ENCODE data around the gene NELL1.

The NELL1 gene

DNA sequence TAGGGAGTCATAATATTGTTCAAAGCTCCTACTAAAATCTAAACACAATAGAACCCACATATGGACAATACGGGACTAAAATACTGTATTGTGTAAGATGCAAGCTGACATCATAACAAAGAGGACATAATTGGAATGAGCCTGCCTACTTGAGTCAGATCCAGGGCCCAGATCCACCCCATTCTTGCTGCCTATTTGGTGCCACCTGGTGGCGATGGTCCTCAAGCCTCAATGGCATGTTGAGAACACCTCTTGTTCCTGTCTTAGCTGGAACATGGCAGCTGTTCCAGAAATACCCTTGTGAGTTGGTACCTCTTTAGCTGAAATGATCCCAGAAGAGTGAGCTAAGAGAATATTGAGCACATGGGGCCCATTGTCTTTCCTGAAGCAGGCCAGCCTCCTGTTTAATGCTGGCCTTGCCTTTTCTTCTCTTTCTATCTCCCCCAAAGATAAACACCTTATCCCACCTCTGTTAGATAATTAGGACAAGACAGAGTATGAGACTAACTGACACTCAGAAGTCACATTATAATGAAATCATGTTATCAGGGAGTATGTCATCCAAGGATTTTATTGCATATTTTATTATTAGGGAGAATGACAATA, 842.6 kb downstream of the NELL1 start:
- no peak for FAIRE-seq

DNA sequence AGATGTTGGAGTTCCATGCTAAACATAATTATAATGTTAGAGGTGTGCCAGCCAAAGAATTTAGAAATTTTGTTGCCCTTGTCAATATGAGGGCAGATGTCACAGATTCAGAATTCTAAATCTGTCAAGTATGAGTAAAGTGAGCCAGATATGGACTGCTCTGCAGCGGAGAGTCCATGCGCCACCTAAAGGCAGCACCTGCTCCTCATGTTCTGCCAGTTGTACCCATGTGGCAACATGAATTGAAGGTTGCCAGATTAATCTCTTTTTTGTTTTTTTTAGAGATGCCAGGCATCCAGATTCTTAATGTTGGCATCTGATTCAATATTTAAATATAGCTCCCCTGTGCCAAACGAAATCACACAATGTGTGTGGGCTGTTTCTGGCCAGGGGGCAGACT, 844.9 kb downstream of the NELL1 start:
- FAIRE-seq = no peak

DNA sequence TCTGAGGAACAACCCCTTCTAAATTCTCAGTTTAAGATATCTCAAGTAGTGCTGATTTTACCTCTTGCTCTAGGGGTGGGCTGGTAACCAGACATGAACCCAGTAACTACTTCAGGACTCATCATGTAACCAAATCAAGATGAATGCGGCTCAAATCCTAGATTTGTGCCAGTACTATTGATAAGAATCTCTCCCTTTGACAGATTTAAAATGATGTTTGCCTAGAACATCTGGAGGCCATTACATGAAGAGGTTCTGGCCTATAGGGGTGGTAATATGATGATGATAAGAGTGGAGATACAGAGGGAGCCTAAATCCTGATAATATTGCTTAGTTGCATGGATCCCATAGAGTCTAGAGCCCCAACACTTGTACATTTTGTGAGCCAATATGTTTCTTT, 850.9 kb downstream of the NELL1 start:
- FAIRE-seq = no peak

DNA sequence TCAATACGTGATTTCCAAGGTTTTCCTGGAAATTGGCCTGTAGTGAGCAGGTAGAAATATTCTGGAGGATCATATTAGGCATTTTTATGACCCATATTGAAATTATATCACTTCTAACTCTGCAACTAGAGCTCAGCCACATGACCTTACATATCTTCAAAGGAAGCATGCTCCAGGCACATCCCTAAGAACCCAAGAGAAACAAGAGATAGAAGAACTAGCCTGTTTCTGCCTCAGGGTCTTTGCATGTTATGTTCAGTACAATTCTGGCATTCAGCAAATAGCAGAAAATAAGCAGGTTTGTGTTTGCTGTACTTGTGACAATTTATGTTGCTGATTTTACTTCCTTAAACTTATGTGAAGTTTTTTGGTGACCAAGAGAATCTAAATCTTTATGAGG, 859.8 kb downstream of the NELL1 start:
- no peak for FAIRE-seq

DNA sequence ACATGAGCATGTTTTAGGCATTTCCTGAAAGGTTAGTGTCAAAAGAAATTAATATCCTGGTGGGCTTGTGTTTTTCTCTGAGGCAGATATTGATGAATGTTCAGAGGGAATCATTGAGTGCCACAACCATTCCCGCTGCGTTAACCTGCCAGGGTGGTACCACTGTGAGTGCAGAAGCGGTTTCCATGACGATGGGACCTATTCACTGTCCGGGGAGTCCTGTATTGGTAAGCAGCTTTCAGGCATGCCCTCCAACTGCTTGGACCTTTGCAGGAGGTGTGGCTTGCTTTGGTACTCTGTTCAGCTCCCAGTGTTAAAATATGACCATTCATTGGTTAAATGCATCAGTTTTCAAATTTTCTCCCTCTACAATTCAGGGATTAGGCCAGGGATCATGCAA, 864.9 kb downstream of the NELL1 start:
- no peak for FAIRE-seq

DNA sequence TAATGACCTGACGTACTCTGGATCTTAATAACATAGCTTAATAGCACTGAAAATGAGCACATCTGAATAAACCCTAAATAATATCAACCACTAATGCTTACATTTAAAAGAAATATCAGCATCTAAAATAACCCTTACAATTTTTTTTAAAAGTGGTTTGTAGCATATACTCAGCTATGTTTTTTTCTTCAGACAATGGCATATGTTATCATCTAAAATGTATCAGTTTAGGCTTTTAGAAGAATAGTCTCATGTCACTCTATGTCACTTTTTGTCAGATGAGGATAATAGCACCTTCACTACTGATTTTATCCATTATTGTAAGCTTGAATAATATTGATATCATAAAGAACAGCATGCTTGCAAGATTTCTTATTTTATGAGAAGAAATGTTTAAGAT, 868.6 kb downstream of the NELL1 start:
- no peak for FAIRE-seq

DNA sequence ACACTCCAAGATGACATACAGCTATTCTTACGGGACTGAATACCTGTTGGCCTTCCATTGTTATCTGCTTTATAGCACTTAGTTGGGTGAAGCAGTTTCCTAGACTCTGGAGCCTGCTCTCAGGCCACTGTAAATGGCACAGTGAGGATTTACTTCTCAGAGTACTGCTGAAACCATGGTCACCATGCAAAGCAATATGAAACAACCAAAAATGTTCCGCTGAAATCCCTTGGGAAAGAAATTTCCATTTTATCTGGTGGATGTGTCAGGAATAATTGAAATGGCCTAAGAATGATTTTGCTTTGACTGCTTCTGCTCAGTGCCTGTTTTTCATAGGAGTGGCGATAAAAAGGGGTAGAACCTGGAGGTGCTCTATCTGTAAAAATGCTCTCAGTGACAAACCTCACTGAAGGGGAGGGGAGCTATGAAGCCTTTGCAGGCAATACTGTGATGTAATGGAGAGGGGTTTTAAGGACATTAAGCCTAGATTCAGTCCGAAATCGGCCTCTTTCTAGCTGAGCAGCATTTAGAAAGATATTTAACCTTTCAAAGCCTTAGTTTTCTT, 871.9 kb downstream of the NELL1 start:
- no peak for FAIRE-seq

DNA sequence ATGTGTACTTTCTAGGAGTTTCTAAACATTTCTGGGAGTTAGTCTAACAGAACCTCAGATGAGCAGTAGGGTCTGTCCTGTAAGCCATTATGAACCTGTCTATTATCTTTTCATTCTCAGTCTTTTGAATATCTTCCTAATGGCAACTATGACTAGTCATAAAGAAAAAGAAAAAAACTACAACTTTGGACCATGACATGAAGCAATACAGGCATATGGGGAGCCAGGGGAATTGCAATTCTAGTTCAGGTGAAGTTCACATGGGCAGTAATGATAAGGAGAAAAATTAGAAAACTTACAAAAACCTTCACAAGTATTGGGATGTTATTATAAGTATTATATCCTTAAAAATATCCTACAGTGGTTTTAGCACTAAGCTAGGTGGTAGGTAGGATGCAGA, 874.5 kb downstream of the NELL1 start:
- FAIRE-seq = no peak

DNA sequence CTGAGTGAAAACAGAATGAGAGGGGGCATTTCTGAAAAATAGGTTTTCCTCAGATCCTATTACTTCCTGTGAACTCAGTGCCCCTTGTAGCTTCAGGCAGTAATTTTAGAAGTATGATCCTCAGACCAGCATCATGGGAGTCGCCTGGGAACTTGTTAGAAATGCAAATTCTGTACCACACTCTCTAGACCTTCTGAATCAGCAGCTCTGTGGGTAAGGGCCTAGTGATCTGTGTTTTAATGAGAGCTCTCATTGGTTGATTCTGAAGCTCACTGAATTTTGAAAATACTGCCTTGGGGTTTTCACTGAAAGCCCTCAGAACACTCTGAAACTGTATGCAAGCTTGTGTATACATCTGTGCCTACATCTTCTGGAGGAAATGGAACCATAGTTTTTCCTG, 876.3 kb downstream of the NELL1 start:
- no peak for FAIRE-seq

DNA sequence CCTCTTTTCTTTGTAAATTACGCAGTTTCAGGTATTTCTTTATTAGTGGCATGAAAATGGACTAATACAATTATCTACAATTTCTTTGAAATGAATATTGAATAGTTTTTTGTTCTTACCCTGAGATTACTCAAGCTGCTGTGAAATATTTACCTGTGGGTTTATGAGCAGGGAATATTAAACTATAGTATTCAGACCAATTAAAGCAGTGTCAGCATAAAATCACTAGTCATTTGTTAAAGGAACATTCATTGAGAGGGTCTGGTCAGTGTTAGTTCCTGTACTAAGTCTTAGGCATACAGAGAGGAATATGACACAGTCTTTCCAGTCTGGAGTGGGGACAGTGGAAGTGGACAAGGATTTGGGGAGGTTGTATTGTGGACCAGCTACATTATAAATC, 877.3 kb downstream of the NELL1 start:
- no peak for FAIRE-seq

DNA sequence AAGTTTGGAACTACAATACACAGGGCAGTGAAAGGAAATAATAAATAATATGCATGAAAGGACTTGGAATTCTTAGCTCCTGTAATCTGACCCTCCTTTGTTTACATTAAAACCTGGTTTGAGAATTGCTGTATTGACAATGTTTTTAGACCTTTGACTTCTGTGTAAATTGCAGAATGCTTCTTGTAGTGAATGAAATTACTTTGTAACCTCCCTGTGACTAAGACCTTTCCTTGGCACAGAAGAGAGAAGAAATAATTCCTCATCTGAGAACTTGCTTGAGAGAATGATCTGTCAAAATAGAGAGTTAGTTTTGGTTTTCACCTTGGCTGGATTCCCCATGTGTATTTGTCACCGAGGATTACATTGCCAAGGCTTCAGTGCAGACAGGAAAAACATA, 883.5 kb downstream of the NELL1 start:
- FAIRE-seq = no peak

DNA sequence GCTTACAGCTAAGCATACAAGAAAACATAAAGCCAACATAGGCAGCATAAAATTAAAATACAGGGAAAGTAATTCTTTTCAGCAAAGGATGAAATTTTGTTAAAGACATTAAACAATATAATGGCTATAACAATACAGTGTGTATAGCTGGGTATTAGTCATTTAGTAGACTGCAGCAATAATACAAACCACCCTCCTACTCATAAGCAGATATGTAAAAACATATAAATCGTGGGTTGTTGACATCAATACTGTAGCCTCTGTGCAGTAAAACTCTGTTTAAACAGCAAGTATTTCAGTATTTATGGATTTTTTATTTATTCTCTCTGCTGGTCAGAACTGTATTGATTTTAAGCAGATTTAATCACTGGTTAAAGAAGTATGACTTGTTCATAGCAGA, 884.4 kb downstream of the NELL1 start:
- no peak for FAIRE-seq

DNA sequence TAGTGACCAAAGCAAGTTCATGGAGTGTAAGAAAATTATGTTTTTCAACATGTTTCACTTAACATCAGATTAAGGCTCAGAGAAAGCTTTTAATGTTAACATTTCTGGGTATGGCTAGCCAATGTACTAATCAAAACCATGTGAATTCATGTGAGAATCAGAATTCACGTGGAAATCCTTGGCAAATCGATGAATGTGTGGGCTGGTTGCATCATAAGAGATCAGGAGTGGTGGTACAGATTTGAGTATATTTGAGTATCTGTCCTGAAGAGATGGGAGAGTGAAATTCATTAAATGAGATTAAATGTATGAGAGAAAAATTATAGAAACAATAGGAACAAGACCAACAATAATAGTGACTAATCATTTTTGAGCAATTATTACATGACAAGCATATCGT, 884.9 kb downstream of the NELL1 start:
- no peak for FAIRE-seq

DNA sequence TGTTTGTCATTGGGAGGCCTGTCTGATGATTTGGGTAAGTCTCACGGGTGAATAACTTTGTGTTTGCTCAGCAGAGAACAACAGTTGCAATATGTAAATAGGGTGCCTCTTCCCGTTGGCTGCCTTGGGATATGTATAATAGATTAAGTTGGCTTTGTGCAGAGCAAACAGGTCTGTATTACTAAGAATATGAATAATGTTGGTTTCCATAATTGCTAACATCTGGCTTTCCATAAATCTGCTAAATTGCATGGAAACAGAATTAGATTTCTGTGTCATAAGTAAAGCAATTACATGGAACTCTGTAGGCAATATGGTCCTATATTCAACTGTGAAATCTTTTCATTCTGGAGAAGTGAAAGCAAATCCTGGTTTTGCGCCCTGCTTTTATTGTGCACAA, 887.5 kb downstream of the NELL1 start:
- no peak for FAIRE-seq

DNA sequence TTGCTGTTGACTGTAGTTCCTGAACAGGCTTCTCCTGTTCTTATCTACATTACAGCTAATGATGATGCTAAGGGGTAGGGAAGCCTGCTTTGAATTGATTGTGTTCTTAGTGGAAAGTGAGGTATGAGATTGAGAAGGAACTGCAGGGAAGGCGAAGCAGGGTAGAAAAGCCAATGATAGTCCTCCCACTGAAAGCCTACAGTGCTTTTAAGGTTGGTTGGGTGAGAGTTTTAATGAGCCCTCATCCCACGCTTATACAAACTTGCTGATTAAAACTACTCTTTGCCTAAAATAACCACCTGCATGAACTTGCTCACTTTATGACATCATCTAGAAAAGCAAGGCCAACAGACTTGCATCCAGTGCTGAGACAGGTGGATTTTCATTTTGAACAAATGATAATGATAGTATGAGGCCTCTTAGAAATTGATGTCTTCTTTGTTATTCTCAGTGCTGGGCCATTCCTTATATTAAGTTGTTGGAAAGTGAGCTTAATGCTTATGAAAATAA, 891.1 kb downstream of the NELL1 start:
- FAIRE-seq = no peak

DNA sequence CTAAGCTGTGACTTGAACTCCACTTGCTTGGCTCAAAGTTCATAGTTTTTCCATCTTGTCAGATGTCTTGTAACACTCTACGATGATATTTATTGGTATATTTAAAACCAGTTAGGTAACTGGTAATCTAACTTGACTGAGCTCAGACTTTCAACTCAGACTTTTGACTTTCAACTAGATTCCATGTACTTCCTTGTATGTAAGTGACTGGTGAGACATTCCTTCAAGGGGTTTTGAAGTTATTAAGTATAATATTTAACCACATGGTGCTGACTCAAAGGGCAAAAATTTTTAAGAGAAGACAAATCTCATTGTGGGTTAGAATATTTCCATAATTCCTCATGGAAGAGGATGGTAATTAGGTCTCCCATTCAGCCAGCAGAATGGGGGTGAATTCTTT, 892.2 kb downstream of the NELL1 start:
- no peak for FAIRE-seq

DNA sequence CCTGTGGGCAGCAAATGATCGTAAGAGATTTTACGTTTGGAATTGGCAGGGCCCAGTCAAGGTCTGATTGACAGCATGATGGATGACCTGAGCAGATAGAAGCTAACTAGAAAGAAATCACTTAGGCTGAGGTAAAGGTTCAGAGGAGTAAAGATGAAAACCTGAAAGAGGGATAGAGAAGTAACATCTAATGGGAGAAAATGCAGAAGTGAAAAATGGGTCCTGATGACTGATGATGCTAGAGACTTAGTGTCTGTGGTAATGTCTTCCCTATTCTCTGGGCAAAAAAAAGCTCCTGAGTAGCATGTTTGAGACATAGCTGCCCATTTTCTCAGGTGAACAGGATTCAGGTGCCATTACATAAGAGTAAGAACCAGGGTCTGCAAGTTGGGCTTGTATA, 894.7 kb downstream of the NELL1 start:
- no peak for FAIRE-seq

DNA sequence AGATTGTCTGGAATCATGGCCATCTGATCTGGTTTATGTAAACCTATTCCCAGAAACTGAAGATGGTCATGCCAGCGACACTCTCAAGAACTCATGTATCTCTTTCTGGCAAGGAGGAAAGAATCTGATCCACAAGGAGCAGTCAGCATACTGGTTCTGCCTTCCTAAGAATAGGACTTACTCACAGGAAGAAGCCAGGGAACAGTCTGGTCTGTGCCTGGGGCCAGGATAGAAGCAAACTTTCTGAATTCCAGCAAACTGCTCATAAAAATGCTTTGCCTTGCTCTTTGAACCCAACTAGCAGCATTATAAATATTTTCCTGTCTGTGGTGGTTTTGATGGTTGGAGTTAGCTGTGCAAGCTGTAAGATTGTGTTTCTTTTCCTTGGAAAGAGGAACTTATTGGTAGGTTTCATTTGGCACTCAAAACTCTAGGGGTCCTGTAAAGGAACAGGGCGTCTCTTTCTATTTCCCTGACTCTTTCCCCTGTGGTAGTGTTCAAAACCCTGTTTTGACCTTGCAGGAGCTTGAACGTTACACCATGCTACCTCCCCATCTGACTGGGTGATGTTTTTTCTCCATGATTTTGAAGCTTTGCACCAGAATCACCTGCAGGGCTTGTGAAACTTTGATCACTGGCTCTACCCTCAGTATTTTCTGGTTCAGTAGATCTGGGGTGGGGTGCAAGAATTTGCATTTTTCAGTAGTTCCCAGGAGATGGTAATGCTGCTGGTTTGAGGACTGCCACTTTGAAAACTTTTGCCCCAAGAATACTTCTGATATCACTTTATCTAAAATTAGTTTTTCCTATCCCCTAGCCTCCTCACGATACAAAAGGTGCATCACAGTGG, 895.7 kb downstream of the NELL1 start:
- no peak for FAIRE-seq

DNA sequence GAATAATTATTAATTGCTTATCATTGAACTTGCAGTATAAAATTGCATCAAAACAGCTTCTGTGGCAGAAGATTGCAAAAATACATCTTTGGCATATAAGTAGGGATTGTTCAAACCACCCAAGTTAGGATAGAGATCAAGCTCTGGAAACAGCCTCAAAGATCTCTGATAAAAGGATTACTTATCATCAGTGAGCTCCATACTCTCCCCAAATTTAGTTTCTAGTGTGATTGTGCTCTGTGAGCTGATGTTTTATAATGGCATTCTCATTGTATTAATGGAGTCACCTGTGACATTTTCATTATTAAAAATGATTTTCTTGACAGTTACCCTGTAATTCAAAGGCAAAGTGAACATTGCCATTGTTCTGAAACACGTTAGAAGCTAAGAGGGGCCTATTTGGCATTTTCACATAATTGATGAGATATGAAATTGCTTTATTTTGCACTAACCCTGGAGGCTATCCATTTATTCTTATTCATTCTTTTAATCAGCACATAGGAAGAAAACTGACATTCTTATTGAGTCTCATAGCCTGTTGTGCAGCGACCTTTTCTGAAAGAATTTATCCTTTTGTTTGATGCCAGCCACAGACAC, 897.2 kb downstream of the NELL1 start:
- FAIRE-seq = no peak

DNA sequence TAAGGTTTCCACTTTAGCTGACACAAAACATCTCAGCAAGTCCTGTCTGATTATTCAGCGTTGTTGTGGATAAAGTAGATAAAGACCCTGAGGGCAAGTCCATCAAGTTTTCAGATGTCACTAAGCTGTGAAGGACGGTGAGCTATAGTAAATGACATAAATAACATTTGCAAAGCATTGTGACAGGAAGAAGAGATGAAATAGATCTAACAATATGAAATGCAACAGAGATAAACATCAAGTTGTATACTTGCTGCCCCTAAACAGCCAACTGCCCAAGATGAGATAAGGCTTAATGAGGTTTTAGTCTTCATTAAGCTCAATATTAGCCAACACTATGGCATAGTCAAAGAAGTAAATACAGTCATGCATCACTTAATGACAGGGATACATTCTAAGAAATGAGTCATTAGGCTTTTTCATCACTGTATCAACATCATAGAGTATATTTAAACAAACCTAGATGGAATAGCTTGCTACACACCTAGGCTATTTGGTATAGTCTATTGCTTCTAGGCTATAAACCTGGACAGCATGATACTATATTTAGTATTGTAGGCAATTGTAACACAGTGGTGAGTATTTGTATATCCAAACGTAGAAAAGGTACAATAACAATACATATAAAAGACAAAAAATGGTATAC, 898.4 kb downstream of the NELL1 start:
- FAIRE-seq = no peak

DNA sequence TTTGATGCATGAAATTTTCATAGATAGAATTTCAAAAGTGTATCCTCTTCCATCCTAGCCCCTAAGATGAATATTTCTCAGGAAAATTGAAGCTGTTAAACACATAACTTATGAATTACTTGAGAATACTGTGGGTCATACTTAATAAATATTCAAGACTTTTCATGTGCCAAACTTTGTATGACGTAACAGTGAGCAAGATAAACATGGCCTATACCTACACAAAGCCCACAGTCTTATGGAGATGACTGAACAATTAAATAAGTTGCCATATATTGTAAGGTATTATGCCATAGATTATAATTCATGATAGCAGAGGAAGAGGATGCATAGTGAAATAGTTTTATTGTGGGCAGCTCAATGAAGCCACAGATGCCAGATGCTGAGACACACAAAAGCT, 902.8 kb downstream of the NELL1 start:
- FAIRE-seq = no peak

DNA sequence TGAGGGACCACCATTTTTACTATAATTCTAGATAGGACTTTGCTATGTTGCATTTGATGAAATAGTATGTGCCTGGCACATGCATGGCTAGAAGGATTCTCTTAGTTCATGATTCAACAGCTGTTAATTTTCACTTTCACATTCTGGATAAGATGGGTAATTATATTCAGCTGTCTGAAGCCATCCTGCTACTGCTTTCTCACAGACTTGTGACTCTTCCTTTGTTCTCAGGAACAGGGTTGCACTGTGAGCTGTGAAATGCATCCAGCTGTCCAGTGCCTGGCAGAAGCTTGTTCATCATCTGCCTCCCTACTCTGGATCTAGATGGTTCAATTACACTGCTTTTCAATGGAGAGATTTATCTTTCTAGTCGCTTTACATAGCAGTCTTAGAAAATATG, 913.4 kb downstream of the NELL1 start:
- FAIRE-seq = no peak

DNA sequence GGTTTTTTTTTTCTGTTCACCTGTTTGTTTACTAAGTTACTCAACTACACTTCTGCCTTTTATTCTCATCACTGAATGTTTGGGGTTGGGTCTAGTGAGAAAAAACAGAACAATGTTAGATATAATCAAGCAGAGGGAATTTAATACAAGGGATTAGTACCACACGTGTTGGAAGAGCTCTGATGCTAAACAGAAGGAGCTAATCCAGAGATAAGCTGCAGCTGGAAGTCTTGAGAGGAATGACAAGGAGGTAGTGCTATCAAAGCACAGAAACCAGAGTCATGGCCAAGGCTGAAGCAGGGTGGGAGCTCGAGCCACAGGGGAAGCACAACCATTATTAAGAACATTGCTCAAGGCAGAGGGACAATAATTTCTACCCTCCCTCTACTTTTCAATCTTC, 919.4 kb downstream of the NELL1 start:
- no peak for FAIRE-seq
